K562 (cell line): ENCODE measurements around the gene RAI14. TPM values are rescaled to one million over a fixed set of nuclear protein-coding genes. Genes with fewer than 3 reads are reported as not detected.

Experiments used
- ATAC-seq: fragments of 200-7000 bp; cut with Tn5 transposase; 3 replicates; pipeline ENCODE4 v1.9.1; 2020; ENCODE audit warnings: moderate library complexity
- BruUV-seq: library from RNA; stranded (reverse); fragments of 400-500 nt; replicated peaks from 2 replicates; lab custom pipeline; 2021; lab: Mats Ljungman, UMichigan
- CTCF ChIA-PET: fragments of 300-600 bp; formaldehyde crosslinking; extraction: SDS; loops from one replicate; lab custom pipeline; 2021; ENCODE audit warnings: low intra/inter-chr PET ratio; lab: Yijun Ruan, JAX
- POLR2A ChIA-PET: fragments of 300-600, 350-650 bp; sonication (Branson Sonifier 250); formaldehyde crosslinking; extraction: SDS; loops from one replicate; lab custom pipeline; 2021; ENCODE audit warnings: antibody characterized with exemption, inconsistent platforms; lab: Yijun Ruan, JAX
- DNase-seq, 4 experiments: peaks; one replicate each; pipeline versions ENCODE4 v3.0.0 to v3.0.0-alpha.2; 2011 to 2018; ENCODE audit warnings: low spot score in 3 of 4, mixed read lengths in 3 of 4; ENCODE audit errors: extremely low read depth in 1 of 4
- FAIRE-seq: peaks from 2 replicates; lab custom pipeline; 2011; peaks lifted over from hg19 to GRCh38; lab: Jason Lieb, UNC
- H2AFZ ChIP-seq: 2 replicates; pipeline ENCODE4 v1.6.0; 2011; ENCODE audit warnings: low read depth, low read length, control low read depth, inconsistent platforms
- H3K27ac ChIP-seq: fragments of 200-600 bp; 3 replicates; pipeline ENCODE4 v1.8.0; 2011; ENCODE audit warnings: low read depth, mild to moderate bottlenecking, control low read depth, inconsistent platforms, low read length, moderate library complexity, mixed read lengths; ENCODE audit errors: extremely low read depth
- H3K27me3 ChIP-seq, 2 experiments: fragments of 300-600 bp in 1 of 2; 2 replicates in 1 of 2; 3 replicates in 1 of 2; pipeline versions ENCODE4 v1.6.0 to v1.8.0; 2011; ENCODE audit warnings: inconsistent platforms in 2 of 2, low read length in 2 of 2, mild to moderate bottlenecking in 1 of 2, mixed read lengths in 1 of 2, moderate library complexity in 1 of 2; ENCODE audit not compliant: control insufficient read depth in 2 of 2, insufficient read depth in 2 of 2
- H3K36me3 ChIP-seq: fragments of 300-600 bp; 3 replicates; pipeline ENCODE4 v1.8.0; 2011; ENCODE audit warnings: mild to moderate bottlenecking, low read length, inconsistent platforms; ENCODE audit not compliant: control insufficient read depth, insufficient read depth
- H3K4me1 ChIP-seq, 2 experiments: fragments of 200-600 bp in 1 of 2; replicated peaks in 1 of 2; 2 replicates in 1 of 2; 3 replicates in 1 of 2; pipeline versions ENCODE4 v1.5.1 to v1.8.0; 2011; ENCODE audit warnings: inconsistent platforms in 2 of 2, low read length in 2 of 2, mild to moderate bottlenecking in 1 of 2, mixed read lengths in 1 of 2, moderate library complexity in 1 of 2; ENCODE audit not compliant: control insufficient read depth in 2 of 2, insufficient read depth in 2 of 2
- H3K4me2 ChIP-seq: 2 replicates; pipeline ENCODE4 v1.6.1; 2011; ENCODE audit warnings: low read length, control low read depth, inconsistent platforms, mixed read lengths; ENCODE audit not compliant: insufficient read depth
- H3K4me3 ChIP-seq: fragments of 200-600 bp; sonication (generic), shearing (Covaris generic); 2 replicates; pipeline ENCODE4 v1.5.1; 2016; ENCODE audit warnings: control low read depth, inconsistent platforms
- H3K79me2 ChIP-seq: fragments of 200-600 bp; 3 replicates; pipeline ENCODE4 v1.8.0; 2011; ENCODE audit warnings: low read length, inconsistent platforms; ENCODE audit not compliant: control insufficient read depth, insufficient read depth
- H3K9ac ChIP-seq, 2 experiments: 2 replicates each; pipeline versions ENCODE4 v1.6.0 to v1.6.1; 2011; ENCODE audit warnings: low read depth in 2 of 2, low read length in 2 of 2, control low read depth in 1 of 2, inconsistent platforms in 1 of 2, mild to moderate bottlenecking in 1 of 2, mixed read lengths in 1 of 2; ENCODE audit not compliant: insufficient read depth in 1 of 2
- H3K9me1 ChIP-seq: one replicate; pipeline ENCODE4 v1.6.0; 2011; ENCODE audit warnings: inconsistent platforms, mild to moderate bottlenecking, low read length, moderate library complexity; ENCODE audit not compliant: control insufficient read depth, insufficient read depth
- H3K9me3 ChIP-seq: replicated peaks from 2 replicates; pipeline ENCODE4 v1.5.1; 2011; ENCODE audit warnings: low read depth, low read length, inconsistent platforms; ENCODE audit not compliant: control insufficient read depth, insufficient read depth
- H4K20me1 ChIP-seq: replicated peaks from 2 replicates; pipeline ENCODE4 v1.6.1; 2011; ENCODE audit warnings: low read length, inconsistent platforms, mixed read lengths; ENCODE audit not compliant: control insufficient read depth, insufficient read depth
- HDAC1 ChIP-seq, 2 experiments: fragments of 450-650 bp; IDR thresholded peaks; 2 replicates each; pipeline ENCODE4 v1.6.1; 2016 to 2017; ENCODE audit warnings: inconsistent platforms in 1 of 2, mild to moderate bottlenecking in 1 of 2, moderate library complexity in 1 of 2
- NCOA1 ChIP-seq: fragments of 450-650 bp; IDR thresholded peaks from 2 replicates; pipeline ENCODE4 v1.6.1; 2016; ENCODE audit warnings: low read depth
- NEUROD1 ChIP-seq: fragments of 150-350 bp; IDR thresholded peaks from 2 replicates; pipeline ENCODE4 v1.6.1; 2014; ENCODE audit warnings: borderline replicate concordance, low read length, low read depth; ENCODE audit not compliant: partially characterized antibody
- PHF21A ChIP-seq: fragments of 450-650 bp; IDR thresholded peaks from 2 replicates; pipeline ENCODE4 v1.6.1; 2017; ENCODE audit warnings: low read depth, borderline replicate concordance
- PRMT5 ChIP-seq: sonication (generic); formaldehyde crosslinking; IDR thresholded peaks from 2 replicates; pipeline ENCODE4 v1.5.0; 2020; ENCODE audit warnings: missing genetic modification reagents
- TAL1 ChIP-seq: fragments of 450-650 bp; IDR thresholded peaks from 2 replicates; pipeline ENCODE4 v1.6.1; 2016; ENCODE audit warnings: mild to moderate bottlenecking
- XRCC3 ChIP-seq: fragments of 450-650 bp; IDR thresholded peaks from 2 replicates; pipeline ENCODE4 v1.6.1; 2017; ENCODE audit warnings: mild to moderate bottlenecking, moderate library complexity
- ZC3H11A ChIP-seq: IDR thresholded peaks from 2 replicates; pipeline ENCODE4 v1.6.1; 2012; ENCODE audit warnings: low read depth, low read length, improper control_type of control experiment
- ZNF79 ChIP-seq: fragments of 250-450 bp; sonication (Bioruptor Pico); IDR thresholded peaks from 2 replicates; pipeline ENCODE4 v1.4.0; 2020; ENCODE audit warnings: low read depth, mild to moderate bottlenecking, moderate library complexity
- WGBS: fragments of 100-300 bp; shearing (Covaris generic); methylation state at CpG from one replicate; pipeline ENCODE4 v1.1.6; 2016; ENCODE audit warnings: low coverage, mixed read lengths; ENCODE audit not compliant: insufficient coverage; ENCODE audit errors: missing lambda C conversion rate; 5-methylcytosine and 5-hydroxymethylcytosine counted together
- in situ Hi-C: fragments of 300-500 bp; cut with MboI; formaldehyde crosslinking; loops from 4 replicates; pipeline ENCODE4 v1.15.0; 2018; ENCODE audit warnings: inconsistent platforms, mixed read lengths
- intact Hi-C: fragments of 100-400 bp; cut with micrococcal nuclease; formaldehyde crosslinking; loops from 2 replicates; pipeline ENCODE4 v1.14.2; 2022
- polyA plus RNA-seq, 8 experiments: library from polyadenylated mRNA; depleted of rRNA in 4 of 8; stranded (reverse) in 5 of 8; unstranded in 3 of 8; fragments of >200 nt; fragmentation: Nextera tagmentation in 2 of 8; fragmentation: Illumina TruSeq in 1 of 8; extraction: Ambion mirVana in 2 of 8; extraction: Trizol in 1 of 8; gene quantifications; 2 replicates each; pipeline versions ENCODE4 v1.2.1 to v1.2.3, GENCODE V29; 2011 to 2014; ENCODE audit warnings: inconsistent platforms in 1 of 8, missing spikeins in 1 of 8
- total RNA-seq, 7 experiments: library from RNA; depleted of rRNA in 6 of 7; stranded (reverse); fragments of >200 nt in 6 of 7; fragmentation: Illumina TruSeq in 2 of 7; extraction: Trizol in 2 of 7; gene quantifications; 2 replicates each; pipeline versions ENCODE4 v1.2.1 to v1.2.3, GENCODE V29; 2011 to 2021; ENCODE audit warnings: low replicate concordance in 1 of 7
- TF ChIP-seq, protein P1 (sequence below): fragments of 450-650 bp; IDR thresholded peaks from 2 replicates; pipeline ENCODE4 v1.6.1; 2016; ENCODE audit warnings: antibody characterized with exemption
- TF ChIP-seq, protein P2 (sequence below): fragments of 250-450 bp; sonication (Bioruptor Pico); IDR thresholded peaks from 2 replicates; pipeline ENCODE4 v1.8.0; 2022; ENCODE audit warnings: inconsistent platforms, mild to moderate bottlenecking, moderate library complexity, borderline replicate concordance
- TF ChIP-seq, protein P3 (sequence below): fragments of 450-650 bp; IDR thresholded peaks from 2 replicates; pipeline ENCODE4 v1.6.1; 2017; ENCODE audit warnings: mild to moderate bottlenecking, moderate library complexity
- TF ChIP-seq, protein P4 (sequence below): fragments of 450-650 bp; formaldehyde crosslinking; IDR thresholded peaks from 2 replicates; pipeline ENCODE4 v1.4.0; 2022; ENCODE audit warnings: missing genetic modification characterization
- TF ChIP-seq, protein P5 (sequence below), 2 experiments: fragments of 450-650 bp in 1 of 2; sonication (generic) in 1 of 2; formaldehyde crosslinking; conservative IDR thresholded peaks; 2 replicates each; pipeline versions ENCODE4 v1.4.0 to v1.8.1; 2020 to 2022; ENCODE audit warnings: mild to moderate bottlenecking in 1 of 2, missing genetic modification reagents in 1 of 2

RAI14 gene
- total and polyA plus RNA-seq, 9 of the 15 experiments (the other 6 are each of a cell fraction or from before 2014, with no cell fraction given): 11.3 to 82.5 (median 34.8) TPM

DNA sequence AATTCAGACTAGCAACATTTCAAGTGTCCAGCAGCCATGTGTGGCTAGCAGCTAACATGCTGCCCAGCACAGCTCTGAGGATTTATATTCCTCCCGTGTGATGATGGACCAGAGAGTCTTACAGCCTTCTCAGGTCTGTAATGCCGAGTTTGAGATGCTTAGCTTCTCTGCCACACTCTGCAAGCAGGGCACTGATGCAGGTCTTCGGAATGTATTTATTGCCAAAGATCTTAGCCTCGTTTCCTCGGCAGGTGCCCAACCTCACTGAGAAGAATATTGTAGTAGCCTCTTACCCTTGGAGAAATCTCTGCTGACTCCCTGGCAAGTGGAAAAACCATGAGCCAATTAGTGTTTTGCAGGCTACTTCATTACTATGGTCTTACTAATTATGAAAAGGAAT is 3.7 kb upstream of the RAI14 start:
- WGBS: 10% methylated on average over 5 of the region's 5 CpGs
- FAIRE-seq: no peak
- Histone ChIP-seq H3K4me1 (peaks cover 14 to 18% of the 10 kb centered on the region in 2 experiments; a peak in 4 of 5 replicates), H3K9ac (no peak overlapping the region), H3K27ac (no peak overlapping the region), H2AFZ (no peak overlapping the region), H3K4me3 (no peak overlapping the region), H3K79me2 (peaks cover 6% of the 10 kb centered on the region), H4K20me1 (0 out of 2 replicates have a peak, but pooled peaks cover 1% of the 10 kb centered on the region), H3K4me2 (no peak overlapping the region)
- intact Hi-C loops (no loop called here), in situ Hi-C loops (no loop called here)
- no peak for DNase-seq
- CTCF ChIA-PET: no interaction called here
- no peak for TF ChIP-seq PRMT5 (CRISPR knock-in tag)
- no peak for TF ChIP-seq NEUROD1
- TF ChIP-seq, protein P1, sequence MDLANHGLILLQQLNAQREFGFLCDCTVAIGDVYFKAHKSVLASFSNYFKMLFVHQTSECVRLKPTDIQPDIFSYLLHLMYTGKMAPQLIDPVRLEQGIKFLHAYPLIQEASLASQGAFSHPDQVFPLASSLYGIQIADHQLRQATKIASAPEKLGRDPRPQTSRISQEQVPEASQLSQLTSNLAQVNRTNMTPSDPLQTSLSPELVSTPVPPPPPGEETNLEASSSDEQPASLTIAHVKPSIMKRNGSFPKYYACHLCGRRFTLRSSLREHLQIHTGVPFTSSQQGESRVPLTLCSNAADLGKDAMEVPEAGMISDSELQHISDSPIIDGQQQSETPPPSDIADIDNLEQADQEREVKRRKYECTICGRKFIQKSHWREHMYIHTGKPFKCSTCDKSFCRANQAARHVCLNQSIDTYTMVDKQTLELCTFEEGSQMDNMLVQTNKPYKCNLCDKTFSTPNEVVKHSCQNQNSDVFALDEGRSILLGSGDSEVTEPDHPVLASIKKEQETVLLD: no peak
- no peak for TF ChIP-seq PHF21A
- TF ChIP-seq, protein P2, sequence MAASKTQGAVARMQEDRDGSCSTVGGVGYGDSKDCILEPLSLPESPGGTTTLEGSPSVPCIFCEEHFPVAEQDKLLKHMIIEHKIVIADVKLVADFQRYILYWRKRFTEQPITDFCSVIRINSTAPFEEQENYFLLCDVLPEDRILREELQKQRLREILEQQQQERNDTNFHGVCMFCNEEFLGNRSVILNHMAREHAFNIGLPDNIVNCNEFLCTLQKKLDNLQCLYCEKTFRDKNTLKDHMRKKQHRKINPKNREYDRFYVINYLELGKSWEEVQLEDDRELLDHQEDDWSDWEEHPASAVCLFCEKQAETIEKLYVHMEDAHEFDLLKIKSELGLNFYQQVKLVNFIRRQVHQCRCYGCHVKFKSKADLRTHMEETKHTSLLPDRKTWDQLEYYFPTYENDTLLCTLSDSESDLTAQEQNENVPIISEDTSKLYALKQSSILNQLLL (CRISPR knock-in tag): no peak
- TF ChIP-seq ZNF79 (CRISPR knock-in tag): no peak
- no peak for TF ChIP-seq XRCC3
- no peak for TF ChIP-seq HDAC1 (IDR thresholded peaks at IDR 0.05)
- TF ChIP-seq TAL1: no peak
- TF ChIP-seq NCOA1: no peak
- TF ChIP-seq ZC3H11A: no peak
- TF ChIP-seq, protein P3, sequence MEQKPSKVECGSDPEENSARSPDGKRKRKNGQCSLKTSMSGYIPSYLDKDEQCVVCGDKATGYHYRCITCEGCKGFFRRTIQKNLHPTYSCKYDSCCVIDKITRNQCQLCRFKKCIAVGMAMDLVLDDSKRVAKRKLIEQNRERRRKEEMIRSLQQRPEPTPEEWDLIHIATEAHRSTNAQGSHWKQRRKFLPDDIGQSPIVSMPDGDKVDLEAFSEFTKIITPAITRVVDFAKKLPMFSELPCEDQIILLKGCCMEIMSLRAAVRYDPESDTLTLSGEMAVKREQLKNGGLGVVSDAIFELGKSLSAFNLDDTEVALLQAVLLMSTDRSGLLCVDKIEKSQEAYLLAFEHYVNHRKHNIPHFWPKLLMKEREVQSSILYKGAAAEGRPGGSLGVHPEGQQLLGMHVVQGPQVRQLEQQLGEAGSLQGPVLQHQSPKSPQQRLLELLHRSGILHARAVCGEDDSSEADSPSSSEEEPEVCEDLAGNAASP: no peak
- TF ChIP-seq, protein P4, sequence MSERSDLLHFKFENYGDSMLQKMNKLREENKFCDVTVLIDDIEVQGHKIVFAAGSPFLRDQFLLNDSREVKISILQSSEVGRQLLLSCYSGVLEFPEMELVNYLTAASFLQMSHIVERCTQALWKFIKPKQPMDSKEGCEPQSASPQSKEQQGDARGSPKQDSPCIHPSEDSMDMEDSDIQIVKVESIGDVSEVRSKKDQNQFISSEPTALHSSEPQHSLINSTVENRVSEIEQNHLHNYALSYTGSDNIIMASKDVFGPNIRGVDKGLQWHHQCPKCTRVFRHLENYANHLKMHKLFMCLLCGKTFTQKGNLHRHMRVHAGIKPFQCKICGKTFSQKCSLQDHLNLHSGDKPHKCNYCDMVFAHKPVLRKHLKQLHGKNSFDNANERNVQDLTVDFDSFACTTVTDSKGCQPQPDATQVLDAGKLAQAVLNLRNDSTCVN (CRISPR knock-in tag): no peak
- TF ChIP-seq, protein P5, sequence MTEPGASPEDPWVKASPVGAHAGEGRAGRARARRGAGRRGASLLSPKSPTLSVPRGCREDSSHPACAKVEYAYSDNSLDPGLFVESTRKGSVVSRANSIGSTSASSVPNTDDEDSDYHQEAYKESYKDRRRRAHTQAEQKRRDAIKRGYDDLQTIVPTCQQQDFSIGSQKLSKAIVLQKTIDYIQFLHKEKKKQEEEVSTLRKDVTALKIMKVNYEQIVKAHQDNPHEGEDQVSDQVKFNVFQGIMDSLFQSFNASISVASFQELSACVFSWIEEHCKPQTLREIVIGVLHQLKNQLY (CRISPR knock-in tag; conservative IDR thresholded peaks at IDR 0.05): no peak
- TF ChIP-seq, all 486 proteins: peak for 0
- no peaks in the 10 kb centered on the region for H3K9me1 ChIP-seq
- H3K27me3 ChIP-seq: no peaks in the 10 kb centered on the region
- no peak for ATAC-seq
- no TSS peak for BruUV-seq
- POLR2A ChIA-PET: interaction anchor here (0.9 to 1.2 kb wide), 2 partner anchors 35 to 200 kb away, joined by 3 read pairs; no protein-coding TSS in a partner anchor
- no peaks in the 10 kb centered on the region for H3K36me3 ChIP-seq
- no peaks in the 10 kb centered on the region for H3K9me3 ChIP-seq
